ENCODE data around the gene SERINC2. TPM values are rescaled to one million over a fixed set of nuclear protein-coding genes. Genes with fewer than 3 reads are reported as not detected.

The SERINC2 gene
- total and polyA plus RNA-seq, 4 donors: 4.9 to 66.4 (median 38.7) TPM

GRCh38 chr1:31410871-31411270 is 2.1 kb upstream of the SERINC2 start:
- H3K4me1 ChIP-seq (ENCODE audit: control insufficient read depth in 4 of 4, insufficient read depth in 4 of 4, low read length in 3 of 4): peaks cover 5 to 22% (median 14%) of the 10 kb centered on the region in 4 donors
- H3K9ac ChIP-seq (ENCODE audit: low read depth in 1 of 2, low read length in 2 of 2): no peak overlapping the region
- no peak for DNase-seq (ENCODE audit: low spot score)
- H3K36me3 ChIP-seq (ENCODE audit: control insufficient read depth in 4 of 4, insufficient read depth in 3 of 4, low read depth in 1 of 4, low read length in 3 of 4): no peaks in the 10 kb centered on the region
- 90% methylated on average over 4 of the region's 4 CpGs for WGBS
- H3K27ac ChIP-seq (ENCODE audit: low read depth in 1 of 2, low read length in 2 of 2): no peak overlapping the region
- no peaks in the 10 kb centered on the region for H3K27me3 ChIP-seq (ENCODE audit: control insufficient read depth in 4 of 4, insufficient read depth in 4 of 4, low read length in 3 of 4)
- TF ChIP-seq TAF1 (conservative IDR thresholded peaks at IDR 0.05): no peak
- TF ChIP-seq YY1 (IDR thresholded peaks at IDR 0.05): no peak
- H3K4me3 ChIP-seq (ENCODE audit: low read depth in 1 of 3, low read length in 3 of 3): no peak overlapping the region
- H3K9me3 ChIP-seq (ENCODE audit: control insufficient read depth in 4 of 4, low read length in 3 of 4): no peaks in the 10 kb centered on the region

- DNase-seq (ENCODE audit: low spot score): no peak
- H3K27me3 ChIP-seq (ENCODE audit: control insufficient read depth in 4 of 4, insufficient read depth in 4 of 4, low read length in 3 of 4): no peaks in the 10 kb centered on the region
- H3K9me3 ChIP-seq (ENCODE audit: control insufficient read depth in 4 of 4, low read length in 3 of 4): no peaks in the 10 kb centered on the region
- no peak for TF ChIP-seq HNF4G (IDR thresholded peaks at IDR 0.05)
- no peak for TF ChIP-seq REST (IDR thresholded peaks at IDR 0.05)
- TF ChIP-seq YY1 (IDR thresholded peaks at IDR 0.05): no peak
- no peak for TF ChIP-seq NR2F2 (IDR thresholded peaks at IDR 0.05)
- no peak for TF ChIP-seq JUND (IDR thresholded peaks at IDR 0.05)
- no peak for TF ChIP-seq RXRA (IDR thresholded peaks at IDR 0.05)
- peak overlapping the region in 1 of 3 donors; percentile 63 for H3K4me3 ChIP-seq (ENCODE audit: low read depth in 1 of 3, low read length in 3 of 3)
- H3K36me3 ChIP-seq (ENCODE audit: control insufficient read depth in 4 of 4, insufficient read depth in 3 of 4, low read depth in 1 of 4, low read length in 3 of 4): no peaks in the 10 kb centered on the region
- H3K4me1 ChIP-seq (ENCODE audit: control insufficient read depth in 4 of 4, insufficient read depth in 4 of 4, low read length in 3 of 4): peaks cover 5 to 29% (median 20%) of the 10 kb centered on the region in 4 donors
- WGBS: 89% methylated on average over 2 of the region's 2 CpGs
- H3K27ac ChIP-seq (ENCODE audit: low read depth in 1 of 2, low read length in 2 of 2): no peak overlapping the region
- H3K9ac ChIP-seq (ENCODE audit: low read depth in 1 of 2, low read length in 2 of 2): no peak overlapping the region
These were observed 808 bp upstream of the SERINC2 start for GRCh38 chr1:31412205-31412604.

GRCh38 chr1:31413405-31414001 is 490 bp downstream of the SERINC2 start:
- under 1% methylated on average over 54 of the region's 54 CpGs for WGBS
- no peaks in the 10 kb centered on the region for H3K27me3 ChIP-seq (ENCODE audit: control insufficient read depth in 4 of 4, insufficient read depth in 4 of 4, low read length in 3 of 4)

More at GRCh38 chr1:31413405-31414001, 490 bp downstream of the SERINC2 start:
- Histone ChIP-seq H3K9ac (ENCODE audit: low read depth in 1 of 2, low read length in 2 of 2) (peak overlapping the region; percentile 60 to 80), H3K9me3 (ENCODE audit: control insufficient read depth in 4 of 4, low read length in 3 of 4) (no peaks in the 10 kb centered on the region), H3K4me1 (ENCODE audit: control insufficient read depth in 4 of 4, insufficient read depth in 4 of 4, low read length in 3 of 4) (peaks cover 12 to 42% (median 25%) of the 10 kb centered on the region in 4 donors), H3K4me3 (ENCODE audit: low read depth in 1 of 3, low read length in 3 of 3) (peak overlapping the region; percentile 56 to 86 (median 80)), H3K36me3 (ENCODE audit: control insufficient read depth in 4 of 4, insufficient read depth in 3 of 4, low read depth in 1 of 4, low read length in 3 of 4) (no peaks in the 10 kb centered on the region), H3K27ac (ENCODE audit: low read depth in 1 of 2, low read length in 2 of 2) (peak overlapping the region; percentile 84 to 96)
- peak; percentile 23 to 24 for TF ChIP-seq RXRA (IDR thresholded peaks at IDR 0.05)
- no peak for TF ChIP-seq CTCF (IDR thresholded peaks at IDR 0.05; ENCODE audit: low read depth, low read length, missing input control)
- TF ChIP-seq HNF4A (conservative IDR thresholded peaks at IDR 0.05): peak; percentile 17 to 25
- TF ChIP-seq REST (IDR thresholded peaks at IDR 0.05): no peak
- peak; percentile 83 for DNase-seq (ENCODE audit: low spot score)

Measured in liver (tissue), 9 donors.